Measurements from ENCODE around the gene NME3. TPM values are rescaled to one million over a fixed set of nuclear protein-coding genes. Genes with fewer than 3 reads are reported as not detected.

The NME3 gene
- total and polyA plus RNA-seq, 2 of the 13 experiments (the other 11 are each of a cell fraction or from before 2014, with no cell fraction given): 10.4 to 15.9 TPM

DNA sequence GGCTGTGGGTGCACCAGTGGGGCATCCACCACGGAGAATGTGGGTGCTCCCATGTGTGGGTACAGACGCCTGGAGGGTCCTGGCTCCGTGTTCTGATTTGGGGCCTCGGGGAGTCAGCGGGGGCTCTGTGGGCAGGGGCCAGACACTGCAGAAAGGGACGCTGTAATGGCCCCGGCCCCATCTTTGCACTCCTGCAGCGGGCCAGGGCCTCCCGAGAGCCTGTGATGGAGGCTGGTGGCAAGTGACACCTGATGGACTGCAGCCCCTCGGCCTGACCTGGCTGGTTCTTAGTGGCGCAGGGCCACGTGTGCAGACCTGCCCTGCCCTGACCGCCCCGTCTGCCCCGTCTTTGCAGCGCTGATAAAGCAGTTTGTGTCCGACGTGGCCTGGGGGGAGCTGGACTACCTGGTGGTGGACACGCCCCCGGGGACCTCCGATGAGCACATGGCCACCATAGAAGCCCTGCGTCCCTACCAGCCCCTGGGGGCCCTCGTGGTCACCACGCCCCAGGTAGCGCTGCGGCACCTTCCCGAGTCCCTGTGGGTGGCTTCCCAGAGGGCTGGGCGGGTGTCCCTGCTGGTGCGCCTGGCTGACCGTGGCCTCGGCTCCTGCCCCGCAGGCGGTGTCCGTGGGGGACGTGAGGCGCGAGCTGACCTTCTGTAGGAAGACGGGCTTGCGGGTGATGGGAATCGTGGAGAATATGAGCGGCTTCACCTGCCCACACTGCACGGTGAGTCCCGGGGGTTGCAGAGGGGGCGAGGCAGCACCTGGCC lies 16.2 kb upstream of the NME3 start:
- no TSS peak for BruUV-seq (replicated peaks)
- Histone ChIP-seq H4K20me1 (ENCODE audit: insufficient read depth, low read length) (peaks cover 4% of the 10 kb centered on the region; the same call in 1 of the 2 replicates), H3K36me3 (replicated peaks in 1 of 2; ENCODE audit: control insufficient read depth in 1 of 2, insufficient read depth in 2 of 2, low read length in 2 of 2) (peaks cover 4 to 7% of the 10 kb centered on the region in 2 experiments; a peak in 3 of 5 replicates), H3K4me3 (replicated peaks in 1 of 3; ENCODE audit: insufficient read depth in 1 of 3, low read depth in 2 of 3, low read length in 3 of 3) (no peak overlapping the region), H3K4me1 (ENCODE audit: insufficient read depth, low read length) (peaks cover 10% of the 10 kb centered on the region), H3K9ac (ENCODE audit: insufficient read depth, low read depth, low read length) (no peak overlapping the region), H3K9me3 (ENCODE audit: low read length) (no peaks in the 10 kb centered on the region), H3K27ac (ENCODE audit: extremely low read length, insufficient read depth, low read length) (no peak overlapping the region), H2AFZ (ENCODE audit: low read length) (no peak overlapping the region), H3K4me2 (ENCODE audit: low read depth, low read length) (no peak overlapping the region), H3K79me2 (ENCODE audit: insufficient read depth, low read length) (peaks cover 26% of the 10 kb centered on the region), H3K27me3 (ENCODE audit: control insufficient read depth in 1 of 2, insufficient read depth in 2 of 2, low read length in 2 of 2) (peaks cover 0 to 2% of the 10 kb centered on the region in 2 experiments; a peak in 1 of 5 replicates)
- CTCF ChIA-PET (ENCODE audit: low intra/inter-chr PET ratio, low total read pairs): no interaction called here
- WGBS (ENCODE audit: low lambda C conversion rate): 98% methylated on average over 33 of the region's 44 CpGs
- in situ Hi-C loops (cut with HindIII; ENCODE audit: extremely low pct_ligation_motif_present, low pct_unique_long_range_greater_than_20kb): no loop called here
- FAIRE-seq (no peak), ATAC-seq (no peak), DNase-seq (ENCODE audit: low spot score) (no peak)
- intact Hi-C loops (cut with micrococcal nuclease; ENCODE audit: unreplicated experiment): no loop called here
- TF ChIP-seq RBFOX2 (IDR thresholded peaks at IDR 0.05; ENCODE audit: low read depth, low read length) (peak; percentile 43; the same call in 1 of the 2 replicates), AGO2 (optimal IDR thresholded peaks at IDR 0.05; ENCODE audit: low read depth, low read length) (peak; percentile 60), ZNF562 (CRISPR knock-in tag; IDR thresholded peaks at IDR 0.05; ENCODE audit: borderline replicate concordance) (no peak), PITX1 (CRISPR knock-in tag; IDR thresholded peaks at IDR 0.05) (no peak), HDAC6 (IDR thresholded peaks at IDR 0.05; ENCODE audit: low read depth, low read length) (no peak), ONECUT2 (CRISPR knock-in tag; IDR thresholded peaks at IDR 0.05) (no peak)
- POLR2A ChIA-PET: no interaction called here

DNA sequence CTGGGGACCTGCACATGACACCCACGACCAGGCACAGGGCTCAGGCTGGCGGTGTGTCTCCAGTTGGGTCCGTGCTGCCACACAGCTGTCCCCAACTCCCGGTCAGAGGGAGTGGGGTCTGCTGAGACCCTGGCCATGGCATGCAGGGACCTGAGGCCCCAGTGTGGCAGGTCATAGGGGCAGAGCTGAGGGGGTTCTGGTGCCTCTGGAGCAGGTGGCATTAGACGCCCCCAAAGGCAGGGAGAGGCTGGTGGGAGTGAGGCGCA lies 15.6 kb upstream of the NME3 start:
- H3K36me3 ChIP-seq (replicated peaks in 1 of 2; ENCODE audit: control insufficient read depth in 1 of 2, insufficient read depth in 2 of 2, low read length in 2 of 2): peaks cover 4 to 7% of the 10 kb centered on the region in 2 experiments; a peak in 3 of 5 replicates
- intact Hi-C loops (cut with micrococcal nuclease; ENCODE audit: unreplicated experiment) (no loop called here), in situ Hi-C loops (cut with HindIII; ENCODE audit: extremely low pct_ligation_motif_present, low pct_unique_long_range_greater_than_20kb) (no loop called here)
- no peak overlapping the region for H3K9ac ChIP-seq (ENCODE audit: insufficient read depth, low read depth, low read length)
- H3K4me1 ChIP-seq (ENCODE audit: insufficient read depth, low read length): peaks cover 10% of the 10 kb centered on the region
- H2AFZ ChIP-seq (ENCODE audit: low read length): no peak overlapping the region
- WGBS (ENCODE audit: low lambda C conversion rate): 92% methylated on average over 2 of the region's 6 CpGs
- H4K20me1 ChIP-seq (ENCODE audit: insufficient read depth, low read length): peaks cover 4% of the 10 kb centered on the region; the same call in 1 of the 2 replicates
- H3K9me3 ChIP-seq (ENCODE audit: low read length): no peaks in the 10 kb centered on the region
- DNase-seq (ENCODE audit: low spot score) (no peak), ATAC-seq (no peak), FAIRE-seq (no peak)
- ChIA-PET POLR2A (no interaction called here), CTCF (ENCODE audit: low intra/inter-chr PET ratio, low total read pairs) (no interaction called here)
- H3K4me2 ChIP-seq (ENCODE audit: low read depth, low read length): no peak overlapping the region
- H3K4me3 ChIP-seq (replicated peaks in 1 of 3; ENCODE audit: insufficient read depth in 1 of 3, low read depth in 2 of 3, low read length in 3 of 3): no peak overlapping the region
- no peak overlapping the region for H3K27ac ChIP-seq (ENCODE audit: extremely low read length, insufficient read depth, low read length)
- no TSS peak for BruUV-seq (replicated peaks)
- H3K27me3 ChIP-seq (ENCODE audit: control insufficient read depth in 1 of 2, insufficient read depth in 2 of 2, low read length in 2 of 2): peaks cover 0 to 2% of the 10 kb centered on the region in 2 experiments; a peak in 1 of 5 replicates
- peaks cover 26% of the 10 kb centered on the region for H3K79me2 ChIP-seq (ENCODE audit: insufficient read depth, low read length)
- TF ChIP-seq, protein P1, sequence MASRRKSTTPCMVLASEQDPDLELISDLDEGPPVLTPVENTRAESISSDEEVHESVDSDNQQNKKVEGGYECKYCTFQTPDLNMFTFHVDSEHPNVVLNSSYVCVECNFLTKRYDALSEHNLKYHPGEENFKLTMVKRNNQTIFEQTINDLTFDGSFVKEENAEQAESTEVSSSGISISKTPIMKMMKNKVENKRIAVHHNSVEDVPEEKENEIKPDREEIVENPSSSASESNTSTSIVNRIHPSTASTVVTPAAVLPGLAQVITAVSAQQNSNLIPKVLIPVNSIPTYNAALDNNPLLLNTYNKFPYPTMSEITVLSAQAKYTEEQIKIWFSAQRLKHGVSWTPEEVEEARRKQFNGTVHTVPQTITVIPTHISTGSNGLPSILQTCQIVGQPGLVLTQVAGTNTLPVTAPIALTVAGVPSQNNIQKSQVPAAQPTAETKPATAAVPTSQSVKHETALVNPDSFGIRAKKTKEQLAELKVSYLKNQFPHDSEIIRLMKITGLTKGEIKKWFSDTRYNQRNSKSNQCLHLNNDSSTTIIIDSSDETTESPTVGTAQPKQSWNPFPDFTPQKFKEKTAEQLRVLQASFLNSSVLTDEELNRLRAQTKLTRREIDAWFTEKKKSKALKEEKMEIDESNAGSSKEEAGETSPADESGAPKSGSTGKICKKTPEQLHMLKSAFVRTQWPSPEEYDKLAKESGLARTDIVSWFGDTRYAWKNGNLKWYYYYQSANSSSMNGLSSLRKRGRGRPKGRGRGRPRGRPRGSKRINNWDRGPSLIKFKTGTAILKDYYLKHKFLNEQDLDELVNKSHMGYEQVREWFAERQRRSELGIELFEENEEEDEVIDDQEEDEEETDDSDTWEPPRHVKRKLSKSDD (CRISPR knock-in tag; IDR thresholded peaks at IDR 0.05; ENCODE audit: low read depth): no peak
- TF ChIP-seq SIN3A (IDR thresholded peaks at IDR 0.05; ENCODE audit: borderline replicate concordance, low read depth, low read length): no peak
- TF ChIP-seq SMAD3 (CRISPR knock-in tag; IDR thresholded peaks at IDR 0.05): no peak
- no peak for TF ChIP-seq MXD4 (CRISPR knock-in tag; IDR thresholded peaks at IDR 0.05)
- no peak for TF ChIP-seq ZSCAN29 (CRISPR knock-in tag; conservative IDR thresholded peaks at IDR 0.05)
- TF ChIP-seq, protein P2, sequence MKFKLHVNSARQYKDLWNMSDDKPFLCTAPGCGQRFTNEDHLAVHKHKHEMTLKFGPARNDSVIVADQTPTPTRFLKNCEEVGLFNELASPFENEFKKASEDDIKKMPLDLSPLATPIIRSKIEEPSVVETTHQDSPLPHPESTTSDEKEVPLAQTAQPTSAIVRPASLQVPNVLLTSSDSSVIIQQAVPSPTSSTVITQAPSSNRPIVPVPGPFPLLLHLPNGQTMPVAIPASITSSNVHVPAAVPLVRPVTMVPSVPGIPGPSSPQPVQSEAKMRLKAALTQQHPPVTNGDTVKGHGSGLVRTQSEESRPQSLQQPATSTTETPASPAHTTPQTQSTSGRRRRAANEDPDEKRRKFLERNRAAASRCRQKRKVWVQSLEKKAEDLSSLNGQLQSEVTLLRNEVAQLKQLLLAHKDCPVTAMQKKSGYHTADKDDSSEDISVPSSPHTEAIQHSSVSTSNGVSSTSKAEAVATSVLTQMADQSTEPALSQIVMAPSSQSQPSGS (CRISPR knock-in tag; IDR thresholded peaks at IDR 0.05): no peak
- TF ChIP-seq, protein P3, sequence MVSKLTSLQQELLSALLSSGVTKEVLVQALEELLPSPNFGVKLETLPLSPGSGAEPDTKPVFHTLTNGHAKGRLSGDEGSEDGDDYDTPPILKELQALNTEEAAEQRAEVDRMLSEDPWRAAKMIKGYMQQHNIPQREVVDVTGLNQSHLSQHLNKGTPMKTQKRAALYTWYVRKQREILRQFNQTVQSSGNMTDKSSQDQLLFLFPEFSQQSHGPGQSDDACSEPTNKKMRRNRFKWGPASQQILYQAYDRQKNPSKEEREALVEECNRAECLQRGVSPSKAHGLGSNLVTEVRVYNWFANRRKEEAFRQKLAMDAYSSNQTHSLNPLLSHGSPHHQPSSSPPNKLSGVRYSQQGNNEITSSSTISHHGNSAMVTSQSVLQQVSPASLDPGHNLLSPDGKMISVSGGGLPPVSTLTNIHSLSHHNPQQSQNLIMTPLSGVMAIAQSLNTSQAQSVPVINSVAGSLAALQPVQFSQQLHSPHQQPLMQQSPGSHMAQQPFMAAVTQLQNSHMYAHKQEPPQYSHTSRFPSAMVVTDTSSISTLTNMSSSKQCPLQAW (CRISPR knock-in tag; IDR thresholded peaks at IDR 0.05): no peak

All from HepG2 (cell line).